Colonic mucosa (tissue), 4 donors: ENCODE results near the gene MUC3A. TPM values are rescaled to one million over a fixed set of nuclear protein-coding genes. Genes with fewer than 3 reads are reported as not detected.
"Not testable (repeated sequence)": the region's sequence is repeated elsewhere in the genome, so short reads cannot be mapped to it uniquely, and the experiment has no call there.

Experiments used
- DNase-seq: peaks from one replicate; pipeline ENCODE4 v3.0.0-alpha.2; 2020
- H3K27ac ChIP-seq: fragments of 200-600 bp; one replicate; pipeline ENCODE4 v1.8.0; 2021
- H3K27me3 ChIP-seq: fragments of 200-600 bp; one replicate; pipeline ENCODE4 v1.8.0; 2021
- H3K36me3 ChIP-seq: fragments of 200-600 bp; one replicate; pipeline ENCODE4 v1.8.0; 2021
- H3K4me1 ChIP-seq: fragments of 200-600 bp; one replicate; pipeline ENCODE4 v1.8.0; 2021; ENCODE audit warnings: mild to moderate bottlenecking
- H3K4me3 ChIP-seq: fragments of 200-600 bp; one replicate; pipeline ENCODE4 v1.8.0; 2021
- H3K9ac ChIP-seq, 2 donors: one replicate each; pipeline ENCODE4 v1.7.0; 2013; ENCODE audit warnings: control low read depth in 2 of 2, low read depth in 2 of 2, low read length in 2 of 2
- H3K9me3 ChIP-seq: fragments of 200-600 bp; one replicate; pipeline ENCODE4 v1.8.0; 2021
- CTCF ChIP-seq: fragments of 200-600 bp; IDR thresholded peaks from one replicate; pipeline ENCODE4 v1.8.0; 2022; ENCODE audit warnings: antibody characterized with exemption, mild to moderate bottlenecking
- intact Hi-C: fragments of 100-400 bp; cut with DNase I; formaldehyde crosslinking; loops from one replicate; pipeline ENCODE4 v1.14.1; 2022
- total RNA-seq, 2 donors: library from RNA; stranded (reverse); fragmentation: NEBNext Ultra II Directional in 1 of 2; extraction: Animal tissue kit (Norgen Biotek cat#: 25700) in 1 of 2; gene quantifications; one replicate each; pipeline ENCODE4 v1.2.1, GENCODE V29; 2021
- donor health status: healthy.
- donor health status: DM: no; HTN: no; CAD: no.
- donor health status: DM: no; HTN: no; CAD: no.

MUC3A gene
- 100 to 1,000 TPM; 137 to 149 TPM for total RNA-seq

- Histone ChIP-seq H3K36me3 (no peaks in the 10 kb centered on the region), H3K4me1 (no peaks in the 10 kb centered on the region), H3K27me3 (no peaks in the 10 kb centered on the region), H3K27ac (peak within 1 kb of the TSS; percentile 34), H3K9me3 (no peaks in the 10 kb centered on the region), H3K4me3 (peak within 1 kb of the TSS; percentile 14), H3K9ac (peak within 1 kb of the TSS; percentile 52 to 63)
- TF ChIP-seq CTCF: no peak
- intact Hi-C loops: no loop called here
- peak; percentile 86 for DNase-seq
Observed at GRCh38 chr7:100949227-100949932, at the start of gene MUC3A. Gene MUC3A (plus strand): TSS chr7:100949534. CDS start chr7:100949625, 91 bp downstream.

GRCh38 chr7:100900978-100901377 lies 48.4 kb upstream of the MUC3A start:
- no peak for DNase-seq
- no peaks in the 10 kb centered on the region for H3K9me3 ChIP-seq
- no peak for TF ChIP-seq CTCF
- intact Hi-C loops: loop anchor here (5.0 kb wide), 1 partner anchor 66 kb away; the partner anchor contains the start of gene MUC12
- H3K27ac ChIP-seq: no peak overlapping the region
- H3K4me3 ChIP-seq: no peak overlapping the region
- peaks cover 7% of the 10 kb centered on the region for H3K27me3 ChIP-seq
- peaks cover 6% of the 10 kb centered on the region for H3K4me1 ChIP-seq
- H3K9ac ChIP-seq: no peak overlapping the region
- H3K36me3 ChIP-seq: no peaks in the 10 kb centered on the region

DNA sequence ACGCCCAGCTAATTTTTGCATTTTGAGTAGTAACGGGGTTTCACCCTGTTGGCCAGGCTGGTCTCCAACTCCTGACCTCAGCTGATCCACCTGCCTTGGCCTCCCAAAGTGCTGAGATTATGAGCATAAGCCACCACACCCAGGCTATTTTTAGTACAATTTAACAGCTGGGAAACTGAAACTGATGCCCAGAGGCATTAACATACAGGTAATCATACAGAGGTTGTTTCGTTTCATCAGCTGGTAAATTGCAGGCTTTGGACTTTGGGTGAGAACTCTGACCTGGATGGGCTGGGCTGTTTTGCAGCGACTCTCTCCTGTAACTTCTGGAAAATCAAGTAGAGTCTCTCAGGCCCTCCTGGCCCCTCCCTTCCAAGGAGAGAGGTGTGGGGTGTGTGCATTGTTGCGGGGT lies 47.4 kb upstream of the MUC3A start:
- DNase-seq: peak; percentile 77
- intact Hi-C loops: loop anchor here (5.0 kb wide), 1 partner anchor 65 kb away; the partner anchor contains the start of gene MUC12
- peak overlapping the region; percentile 70 for H3K27ac ChIP-seq

DNA sequence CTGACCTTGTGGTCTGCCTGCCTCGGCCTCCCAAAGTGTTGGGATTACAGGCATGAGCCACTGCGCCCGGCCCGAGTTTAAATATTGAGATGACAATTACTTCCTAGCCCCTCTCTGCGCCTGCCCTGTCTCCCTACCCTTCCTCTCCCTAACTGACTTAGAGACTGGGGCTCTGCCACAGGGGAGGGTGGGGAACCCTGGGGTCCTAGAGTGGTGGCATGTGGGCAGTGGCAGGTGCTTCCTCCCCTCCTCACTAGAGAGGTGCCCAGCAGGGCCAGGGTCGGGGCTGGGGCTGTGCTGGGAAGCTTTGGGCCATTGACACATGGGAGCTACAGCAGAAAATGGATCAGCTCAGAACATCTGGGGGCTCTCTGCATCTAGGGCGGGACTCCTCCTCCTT lies 46.7 kb upstream of the MUC3A start:
- Histone ChIP-seq H3K4me3 (no peak overlapping the region), H3K27ac (peak overlapping the region; percentile 70)
- intact Hi-C loops: loop anchor here (5.0 kb wide), 1 partner anchor 65 kb away; the partner anchor contains the start of gene MUC12

More for the DNA sequence above, 47.4 kb upstream of the MUC3A start:
- Histone ChIP-seq H3K9ac (peak overlapping the region in 1 of 2 donors; percentile 1), H3K4me1 (no peaks in the 10 kb centered on the region), H3K27me3 (no peaks in the 10 kb centered on the region), H3K36me3 (no peaks in the 10 kb centered on the region), H3K4me3 (no peak overlapping the region), H3K9me3 (no peaks in the 10 kb centered on the region)
- no peak for TF ChIP-seq CTCF

DNA sequence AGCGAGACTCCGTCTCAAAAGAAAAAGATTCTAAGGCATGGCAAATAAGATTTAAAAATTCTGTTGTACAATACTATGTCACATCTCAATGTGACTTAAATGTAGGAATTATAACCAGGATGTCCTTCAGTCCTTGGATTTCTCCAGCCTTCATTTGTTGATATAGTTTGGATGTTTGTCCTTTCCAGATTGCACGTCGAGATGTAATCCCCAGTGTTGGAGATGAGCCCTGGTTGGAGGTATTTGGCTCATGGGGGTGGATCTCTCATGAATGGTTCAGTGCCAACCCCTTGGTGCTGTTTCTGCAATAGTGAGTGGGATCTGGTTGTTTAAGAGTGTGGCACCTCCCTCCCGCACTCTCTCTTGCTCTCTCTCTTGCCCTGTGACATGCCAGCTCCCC lies 40.8 kb upstream of the MUC3A start:
- Histone ChIP-seq H3K27ac (no peak overlapping the region), H3K4me1 (no peaks in the 10 kb centered on the region), H3K9ac (no peak overlapping the region), H3K27me3 (no peaks in the 10 kb centered on the region), H3K36me3 (no peaks in the 10 kb centered on the region), H3K4me3 (no peak overlapping the region), H3K9me3 (no peaks in the 10 kb centered on the region)
- intact Hi-C loops: no loop called here
- no peak for DNase-seq
- TF ChIP-seq CTCF: no peak

More for the DNA sequence above, 46.7 kb upstream of the MUC3A start:
- no peak for TF ChIP-seq CTCF
- Histone ChIP-seq H3K9me3 (no peaks in the 10 kb centered on the region), H3K9ac (peak overlapping the region in 1 of 2 donors; percentile 1), H3K27me3 (no peaks in the 10 kb centered on the region), H3K4me1 (no peaks in the 10 kb centered on the region), H3K36me3 (no peaks in the 10 kb centered on the region)
- no peak for DNase-seq

GRCh38 chr7:100910443-100910842 lies 38.9 kb upstream of the MUC3A start:
- H3K27ac ChIP-seq: peak overlapping the region; percentile 32
- H3K4me3 ChIP-seq, H3K9ac ChIP-seq, H3K36me3 ChIP-seq, H3K4me1 ChIP-seq, H3K27me3 ChIP-seq, intact Hi-C loops, H3K9me3 ChIP-seq: not testable (repeated sequence)
- DNase-seq: peak; percentile 49
